ENCODE data around the gene CHML. TPM values are rescaled to one million over a fixed set of nuclear protein-coding genes. Genes with fewer than 3 reads are reported as not detected.

CHML gene
- total RNA-seq, 1 donor from 2014 or later = 15.6 TPM

GRCh38 chr1:241644259-241644658, 4.1 kb upstream of the CHML start:
- DNase-seq = no peak

GRCh38 chr1:241642593-241642944, 2.4 kb upstream of the CHML start:
- DNase-seq = no peak

- DNase-seq = no peak
Measured at GRCh38 chr1:241641773-241642592, 1.8 kb upstream of the CHML start.

GRCh38 chr1:241640867-241641622, 876 bp upstream of the CHML start:
- DNase-seq = peak; percentile 33

GRCh38 chr1:241639623-241640148, 483 bp downstream of the CHML start:
- peak; percentile 56 for DNase-seq

- DNase-seq = peak; percentile 41
Measured at GRCh38 chr1:241638909-241639622, 1.1 kb downstream of the CHML start.

GRCh38 chr1:241638099-241638682, 2.0 kb downstream of the CHML start:
- no peak for DNase-seq

GRCh38 chr1:241637604-241638003, 2.6 kb downstream of the CHML start:
- no peak for DNase-seq

GRCh38 chr1:241637046-241637590, 3.1 kb downstream of the CHML start:
- DNase-seq = no peak

GRCh38 chr1:241636291-241636690, 3.9 kb downstream of the CHML start:
- peak; percentile 12 for DNase-seq

GRCh38 chr1:241635556-241636152, 4.5 kb downstream of the CHML start:
- no peak for DNase-seq

- no peak for DNase-seq
Measured at GRCh38 chr1:241632987-241633386, 7.2 kb downstream of the CHML start.

- DNase-seq = no peak
Measured at GRCh38 chr1:241631674-241632073, 8.5 kb downstream of the CHML start.

GRCh38 chr1:241630899-241631298, 9.3 kb downstream of the CHML start:
- no peak for DNase-seq

- no peak for DNase-seq
Measured at GRCh38 chr1:241630476-241630875, 9.7 kb downstream of the CHML start.

- DNase-seq = no peak
Measured at GRCh38 chr1:241630005-241630404, 10.2 kb downstream of the CHML start.

GRCh38 chr1:241627453-241628259, 12.5 kb downstream of the CHML start:
- DNase-seq = peak; percentile 20

GRCh38 chr1:241624935-241625334, 15.2 kb downstream of the CHML start:
- DNase-seq = no peak

GRCh38 chr1:241622669-241623068, 17.5 kb downstream of the CHML start:
- no peak for DNase-seq

GRCh38 chr1:241617426-241617825, 22.7 kb downstream of the CHML start:
- no peak for DNase-seq
